GM12878 (cell line): ENCODE data around the gene CREB5. TPM values are rescaled to one million over a fixed set of nuclear protein-coding genes. Genes with fewer than 3 reads are reported as not detected.

Source experiments
- ATAC-seq: fragments of 200-7000 bp; cut with Tn5 transposase; 3 replicates; pipeline ENCODE4 v1.9.1; 2020; ENCODE audit warnings: mild to moderate bottlenecking, moderate library complexity
- BruUV-seq: library from RNA; stranded (reverse); fragments of 400-500 nt; replicated peaks from 2 replicates; lab custom pipeline; 2021; lab: Mats Ljungman, UMichigan
- CTCF ChIA-PET: fragments of 300-600 bp; sonication (Branson Sonifier 250); formaldehyde crosslinking; extraction: SDS; loops from one replicate; lab custom pipeline; 2021; ENCODE audit warnings: inconsistent platforms; lab: Yijun Ruan, JAX
- POLR2A ChIA-PET: fragments of 350-600 bp; formaldehyde crosslinking; extraction: SDS; loops from one replicate; lab custom pipeline; 2021; ENCODE audit warnings: inconsistent platforms; lab: Charles Lee
- RAD21 ChIA-PET: fragments of 300-600 bp; sonication (Branson Sonifier 250); formaldehyde crosslinking; loops from one replicate; lab custom pipeline; 2023; ENCODE audit warnings: antibody characterized with exemption; ENCODE audit not compliant: unreplicated experiment; lab: Charles Lee
- SMC1A ChIA-PET: fragments of 300-600 bp; sonication (Branson Sonifier 250); formaldehyde crosslinking; loops from one replicate; lab custom pipeline; 2023; ENCODE audit not compliant: unreplicated experiment, uncharacterized antibody; lab: Charles Lee
- DNase-seq: peaks from one replicate; pipeline ENCODE4 v3.0.0-alpha.2; 2011; ENCODE audit warnings: low read depth, low spot score
- FAIRE-seq: peaks from 3 replicates; lab custom pipeline; 2011; peaks lifted over from hg19 to GRCh38; lab: Jason Lieb, UNC
- H2AFZ ChIP-seq: 2 replicates; pipeline ENCODE4 v1.6.0; 2011; ENCODE audit warnings: low read depth, low read length, control low read depth; ENCODE audit not compliant: control insufficient read depth
- H3K27ac ChIP-seq: 2 replicates; pipeline ENCODE4 v1.5.1; 2011; ENCODE audit warnings: control low read depth; ENCODE audit not compliant: control insufficient read depth, insufficient read depth
- H3K27me3 ChIP-seq, 2 experiments: replicated peaks in 1 of 2; 2 replicates each; pipeline versions ENCODE4 v1.6.0 to v1.6.1; 2011; ENCODE audit warnings: low read length in 1 of 2; ENCODE audit not compliant: control insufficient read depth in 2 of 2, insufficient read depth in 2 of 2
- H3K36me3 ChIP-seq, 2 experiments: 2 replicates each; pipeline ENCODE4 v1.5.1; 2011; ENCODE audit warnings: low read length in 1 of 2; ENCODE audit not compliant: control insufficient read depth in 2 of 2, insufficient read depth in 2 of 2
- H3K4me1 ChIP-seq: 2 replicates; pipeline ENCODE4 v1.6.1; 2011; ENCODE audit warnings: mild to moderate bottlenecking, low read length, moderate library complexity, mixed read lengths; ENCODE audit not compliant: control insufficient read depth, insufficient read depth
- H3K4me2 ChIP-seq: 2 replicates; pipeline ENCODE4 v1.6.0; 2011; ENCODE audit warnings: control low read depth; ENCODE audit not compliant: control insufficient read depth, insufficient read depth
- H3K4me3 ChIP-seq: fragments of 200-600 bp; sonication (generic); 2 replicates; pipeline ENCODE4 v1.5.1; 2016
- H3K79me2 ChIP-seq: 2 replicates; pipeline ENCODE4 v1.6.0; 2011; ENCODE audit warnings: low read length; ENCODE audit not compliant: control insufficient read depth, insufficient read depth
- H3K9ac ChIP-seq: 2 replicates; pipeline ENCODE4 v1.8.0; 2011; ENCODE audit warnings: low read length, control low read depth, mixed read lengths; ENCODE audit not compliant: control insufficient read depth, insufficient read depth
- H3K9me3 ChIP-seq: replicated peaks from 3 replicates; pipeline ENCODE4 v1.5.1; 2011; ENCODE audit warnings: mild to moderate bottlenecking, low read length; ENCODE audit not compliant: control insufficient read depth, insufficient read depth
- H4K20me1 ChIP-seq: 2 replicates; pipeline ENCODE4 v1.6.0; 2011; ENCODE audit not compliant: control insufficient read depth, insufficient read depth
- CEBPB ChIP-seq, 2 experiments: fragments of 150-350 bp in 1 of 2; IDR thresholded peaks; 2 replicates each; pipeline ENCODE4 v1.6.1; 2012 to 2014; ENCODE audit warnings: low read depth in 2 of 2, low read length in 2 of 2, borderline replicate concordance in 1 of 2, inconsistent platforms in 1 of 2
- FOS ChIP-seq: IDR thresholded peaks from 3 replicates; pipeline ENCODE4 v1.6.1; 2011; ENCODE audit warnings: borderline replicate concordance; ENCODE audit not compliant: insufficient read length; ENCODE audit errors: extremely low read depth
- GATAD2B ChIP-seq: fragments of 450-650 bp; conservative IDR thresholded peaks from 2 replicates; pipeline ENCODE4 v1.6.1; 2017; ENCODE audit warnings: low read depth, mild to moderate bottlenecking, moderate library complexity
- HCFC1 ChIP-seq: fragments of 150-350 bp; IDR thresholded peaks from 2 replicates; pipeline ENCODE4 v1.6.1; 2014; ENCODE audit warnings: low read length
- IKZF1 ChIP-seq: fragments of 450-650 bp; conservative IDR thresholded peaks from 2 replicates; pipeline ENCODE4 v1.6.1; 2017; ENCODE audit warnings: antibody characterized with exemption, mild to moderate bottlenecking
- IRF5 ChIP-seq: fragments of 450-650 bp; IDR thresholded peaks from 2 replicates; pipeline ENCODE4 v1.6.1; 2017; ENCODE audit warnings: borderline replicate concordance
- JUND ChIP-seq: IDR thresholded peaks from 2 replicates; pipeline ENCODE4 v1.6.1; 2012; ENCODE audit warnings: low read depth, mild to moderate bottlenecking, low read length, improper control_type of control experiment, moderate library complexity
- MXI1 ChIP-seq: fragments of 150-350 bp; IDR thresholded peaks from 2 replicates; pipeline ENCODE4 v1.6.1; 2011; ENCODE audit warnings: low read depth, mild to moderate bottlenecking, inconsistent platforms, low read length, improper control_type of control experiment
- MYC ChIP-seq: IDR thresholded peaks from 2 replicates; pipeline ENCODE4 v1.6.1; 2011; ENCODE audit warnings: mild to moderate bottlenecking, low read length, moderate library complexity, inconsistent platforms; ENCODE audit not compliant: insufficient read depth, insufficient replicate concordance, insufficient read length, severe bottlenecking
- NFYB ChIP-seq: IDR thresholded peaks from 2 replicates; pipeline ENCODE4 v1.6.1; 2011; ENCODE audit warnings: low read depth, mild to moderate bottlenecking, low read length, improper control_type of control experiment, moderate library complexity; ENCODE audit not compliant: insufficient read depth
- RBBP5 ChIP-seq: fragments of 200-600 bp; sonication (generic); conservative IDR thresholded peaks from 2 replicates; pipeline ENCODE4 v1.6.1; 2016
- RELA ChIP-seq: fragments of 450-650 bp; IDR thresholded peaks from 2 replicates; pipeline ENCODE4 v1.8.0; 2014; ENCODE audit warnings: borderline replicate concordance; ENCODE audit not compliant: partially characterized antibody
- SMARCA5 ChIP-seq: fragments of 450-650 bp; IDR thresholded peaks from 2 replicates; pipeline ENCODE4 v1.6.1; 2017; ENCODE audit warnings: mild to moderate bottlenecking
- SRF ChIP-seq, 2 experiments: IDR thresholded peaks; 2 replicates each; pipeline ENCODE4 v1.6.1; 2011; ENCODE audit warnings: low read depth in 2 of 2, low read length in 2 of 2, mild to moderate bottlenecking in 1 of 2, moderate library complexity in 1 of 2
- SUZ12 ChIP-seq: fragments of 200-600 bp; sonication (generic); IDR thresholded peaks from one replicate; pipeline ENCODE4 v1.6.1; 2018; ENCODE audit warnings: antibody characterized with exemption, mild to moderate bottlenecking; ENCODE audit not compliant: unreplicated experiment
- TCF12 ChIP-seq: IDR thresholded peaks from 2 replicates; pipeline ENCODE4 v1.6.1; 2011; ENCODE audit warnings: low read depth, mild to moderate bottlenecking, low read length
- ZBTB40 ChIP-seq: fragments of 450-650 bp; IDR thresholded peaks from 2 replicates; pipeline ENCODE4 v1.6.1; 2016; ENCODE audit warnings: mild to moderate bottlenecking, moderate library complexity, borderline replicate concordance
- WGBS: methylation state at CpG from one replicate; pipeline ENCODE4 v1.1.6; 2016; ENCODE audit warnings: low lambda C conversion rate; ENCODE audit not compliant: insufficient replicate concordance, insufficient coverage; ENCODE audit errors: missing lambda C conversion rate; 5-methylcytosine and 5-hydroxymethylcytosine counted together
- in situ Hi-C: fragments of 300-500 bp; cut with MboI; formaldehyde crosslinking; loops from 9 replicates; pipeline ENCODE4 v1.14.3; 2018; ENCODE audit warnings: mixed read lengths
- intact Hi-C: fragments of 100-400 bp; cut with micrococcal nuclease; formaldehyde crosslinking; loops from one replicate; pipeline ENCODE4 v1.14.2; 2022; ENCODE audit not compliant: unreplicated experiment
- polyA plus RNA-seq, 11 experiments: library from polyadenylated mRNA; depleted of rRNA in 4 of 11; unstranded in 6 of 11; stranded (reverse) in 5 of 11; fragments of >200 nt; fragmentation: Nextera tagmentation in 4 of 11; fragmentation: Illumina TruSeq in 1 of 11; extraction: Ambion mirVana in 4 of 11; extraction: Trizol in 1 of 11; gene quantifications; 1 replicate in 1 of 11; 2 replicates in 10 of 11; pipeline versions ENCODE4 v1.2.1 to v1.2.3, GENCODE V29; 2011 to 2016; ENCODE audit warnings: inconsistent platforms in 2 of 11, missing spikeins in 2 of 11, low read depth in 1 of 11
- total RNA-seq, 4 experiments: library from RNA; depleted of rRNA in 3 of 4; stranded (reverse); fragments of >200 nt in 3 of 4; fragmentation: Illumina TruSeq in 1 of 4; extraction: Trizol in 1 of 4; gene quantifications; 2 replicates each; pipeline versions ENCODE4 v1.2.1 to v1.2.3, GENCODE V29; 2013 to 2021

Gene CREB5
- total and polyA plus RNA-seq, 10 of the 15 experiments (the other 5 are each of a cell fraction or from before 2014, with no cell fraction given) = 12.9 to 74.1 (median 53.0) TPM

GRCh38 chr7:28705350-28705749 lies 293.0 kb downstream of the CREB5 start (continued):
- TF ChIP-seq HCFC1 (no peak), JUND (no peak), GATAD2B (no peak), RELA (no peak), FOS (no peak), TCF12 (no peak), NFYB (no peak), SRF (IDR thresholded peaks at IDR 0.05; ENCODE audit: low read depth in 2 of 2, low read length in 2 of 2) (no peak), SMARCA5 (no peak), MXI1 (no peak), RBBP5 (no peak)

GRCh38 chr7:28706584-28706983 lies 294.3 kb downstream of the CREB5 start:
- H2AFZ ChIP-seq = no peak overlapping the region
- no peak overlapping the region for H3K4me2 ChIP-seq
- H3K9me3 ChIP-seq = peaks cover 2% of the 10 kb centered on the region; the same call in 2 of the 3 replicates
- ChIA-PET RAD21 (interaction anchor here (0.6 to 2.1 kb wide), 3 partner anchors 8 to 21 kb away, joined by 3 to 7 read pairs (median 3); no protein-coding TSS in a partner anchor), POLR2A (interaction anchor here (1.0 kb wide), 1 partner anchor 109 kb away, joined by 5 read pairs; no protein-coding TSS in a partner anchor), SMC1A (interaction anchor here (0.7 to 1.6 kb wide), 7 partner anchors 8 to 136 kb away, joined by 3 to 6 read pairs (median 3); no protein-coding TSS in a partner anchor), CTCF (interaction anchor here (0.5 to 2.8 kb wide), 6 partner anchors 9 to 317 kb away, joined by 3 to 7 read pairs (median 3); no protein-coding TSS in a partner anchor)
- H3K36me3 ChIP-seq = no peaks in the 10 kb centered on the region; a peak in 1 of 4 replicates
- intact Hi-C loops (no loop called here), in situ Hi-C loops (no loop called here)
- no peak for DNase-seq
- H3K27me3 ChIP-seq = no peaks in the 10 kb centered on the region
- no TSS peak for BruUV-seq
- H3K4me3 ChIP-seq = no peak overlapping the region
- ATAC-seq = no peak
- H3K27ac ChIP-seq = no peak overlapping the region
- H3K9ac ChIP-seq = no peak overlapping the region
- peaks cover 16% of the 10 kb centered on the region for H3K4me1 ChIP-seq
- no peaks in the 10 kb centered on the region for H3K79me2 ChIP-seq
- 14% methylated on average over 1 of the region's 1 CpG for WGBS
- peak; percentile 7 for FAIRE-seq
- H4K20me1 ChIP-seq = no peaks in the 10 kb centered on the region
- no peak for TF ChIP-seq MYC
- TF ChIP-seq ZBTB40 = no peak
- TF ChIP-seq CEBPB (IDR thresholded peaks at IDR 0.05; ENCODE audit: borderline replicate concordance in 1 of 2, low read depth in 2 of 2, low read length in 2 of 2) = no peak
- no peak for TF ChIP-seq IRF5
- no peak for TF ChIP-seq IKZF1
- TF ChIP-seq SUZ12 = no peak
